Activated T-helper 1 cell treated with anti-CD3 and anti-CD28 coated beads, Interleukin-12 subunit alpha, Interleukin-12 subunit beta, Interleukin-2, Interleukin-4 antibody, amounts not matched to agents 30 ng/mL and 10 ng/mL and 1 ng/mL, durations not matched to agents 14 hours and 24 hours and 36 hours (primary cell): ENCODE data around the gene EMID1. TPM values are rescaled to one million over a fixed set of nuclear protein-coding genes. Genes with fewer than 3 reads are reported as not detected.

ENCODE experiments used
- DNase-seq: peaks from one replicate; pipeline ENCODE4 v3.0.0; 2021; ENCODE audit warnings: low spot score
- H3K27ac Mint-ChIP-seq: one replicate; pipeline ENCODE4 v1.8.0; 2021; ENCODE audit warnings: mild to moderate bottlenecking, mixed read lengths
- H3K27me3 Mint-ChIP-seq: one replicate; pipeline ENCODE4 v1.8.0; 2022; ENCODE audit warnings: mild to moderate bottlenecking, moderate library complexity, mixed read lengths; ENCODE audit not compliant: insufficient read depth
- H3K36me3 Mint-ChIP-seq: one replicate; pipeline ENCODE4 v1.8.0; 2021; ENCODE audit warnings: low read depth, mixed read lengths
- H3K4me1 Mint-ChIP-seq: one replicate; pipeline ENCODE4 v1.8.0; 2021; ENCODE audit warnings: low read depth, mixed read lengths
- H3K4me3 Mint-ChIP-seq: one replicate; pipeline ENCODE4 v1.8.0; 2021; ENCODE audit warnings: mild to moderate bottlenecking, moderate library complexity, mixed read lengths
- H3K9me3 Mint-ChIP-seq: one replicate; pipeline ENCODE4 v1.8.0; 2021; ENCODE audit warnings: mixed read lengths
- intact Hi-C: fragments of 100-400 bp; cut with micrococcal nuclease; formaldehyde crosslinking; loops from one replicate; pipeline ENCODE4 v1.15.1; 2024
- total RNA-seq: library from RNA; stranded (reverse); gene quantifications from 2 replicates; pipeline ENCODE4 v1.2.3, GENCODE V29; 2022

EMID1 gene
- total RNA-seq, 1 donor from 2014 or later: not detected

DNA sequence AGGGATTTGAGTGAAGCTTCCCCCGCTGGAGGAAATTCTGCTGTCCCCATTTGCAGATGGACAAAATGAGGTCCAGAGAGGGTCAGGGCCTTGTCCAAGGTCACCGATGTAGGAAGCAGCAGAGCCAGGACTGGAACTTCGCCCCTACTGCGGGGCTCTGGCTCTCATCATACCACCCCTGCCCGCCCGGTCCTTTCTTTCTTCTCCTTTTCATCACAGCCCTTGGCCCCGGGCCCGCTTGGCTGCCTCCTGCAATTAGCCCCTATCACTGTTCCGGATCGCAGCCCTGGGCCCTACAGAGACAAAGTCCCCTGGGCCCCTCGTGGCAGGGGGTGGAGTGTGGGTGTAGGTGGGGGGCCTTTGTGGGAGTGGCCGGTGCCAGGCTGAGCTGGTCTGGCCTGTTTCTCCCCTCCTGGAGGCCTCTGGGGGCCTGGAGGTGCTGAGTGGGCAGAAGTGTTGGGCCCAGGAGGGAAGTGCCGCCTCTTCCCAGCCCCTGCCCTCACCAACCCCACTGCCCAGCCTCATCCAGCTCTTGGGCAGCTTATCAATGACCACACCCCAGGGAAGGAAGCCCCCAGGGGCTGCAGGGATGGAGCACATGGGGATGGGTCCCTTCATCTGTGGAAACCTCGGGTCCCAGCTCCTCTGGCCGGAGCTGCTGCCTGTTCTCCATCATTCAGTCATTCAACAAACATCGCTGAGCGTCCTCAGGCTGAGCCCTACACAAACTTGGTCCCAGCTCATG, 3.4 kb downstream of the EMID1 start:
- no peaks in the 10 kb centered on the region for H3K4me1 Mint-ChIP-seq
- H3K9me3 Mint-ChIP-seq: no peaks in the 10 kb centered on the region
- intact Hi-C loops: no loop called here
- no peak overlapping the region for H3K27ac Mint-ChIP-seq
- no peak for DNase-seq
- H3K27me3 Mint-ChIP-seq: peaks cover 45% of the 10 kb centered on the region
- no peak overlapping the region for H3K4me3 Mint-ChIP-seq
- H3K36me3 Mint-ChIP-seq: no peaks in the 10 kb centered on the region

DNA sequence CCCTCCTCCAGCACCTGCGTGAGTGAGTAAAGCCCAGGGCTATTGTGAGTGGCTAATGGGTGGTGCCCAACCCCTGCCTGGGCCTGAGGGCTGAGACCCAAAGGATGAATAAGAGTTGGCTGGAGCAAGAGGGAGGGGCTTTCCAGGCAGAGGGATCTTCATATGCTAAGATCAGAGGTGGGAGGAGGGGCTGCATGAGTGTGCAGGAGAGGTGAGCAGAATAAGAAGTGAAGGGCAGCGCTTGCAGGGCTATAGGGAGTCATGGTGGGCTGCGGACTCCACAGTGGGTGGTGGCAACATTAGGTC, 3.9 kb downstream of the EMID1 start:
- Mint-ChIP-seq H3K4me3 (no peak overlapping the region), H3K4me1 (no peaks in the 10 kb centered on the region), H3K36me3 (no peaks in the 10 kb centered on the region), H3K27ac (no peak overlapping the region), H3K9me3 (no peaks in the 10 kb centered on the region), H3K27me3 (peaks cover 42% of the 10 kb centered on the region)
- DNase-seq: no peak
- intact Hi-C loops: no loop called here

DNA sequence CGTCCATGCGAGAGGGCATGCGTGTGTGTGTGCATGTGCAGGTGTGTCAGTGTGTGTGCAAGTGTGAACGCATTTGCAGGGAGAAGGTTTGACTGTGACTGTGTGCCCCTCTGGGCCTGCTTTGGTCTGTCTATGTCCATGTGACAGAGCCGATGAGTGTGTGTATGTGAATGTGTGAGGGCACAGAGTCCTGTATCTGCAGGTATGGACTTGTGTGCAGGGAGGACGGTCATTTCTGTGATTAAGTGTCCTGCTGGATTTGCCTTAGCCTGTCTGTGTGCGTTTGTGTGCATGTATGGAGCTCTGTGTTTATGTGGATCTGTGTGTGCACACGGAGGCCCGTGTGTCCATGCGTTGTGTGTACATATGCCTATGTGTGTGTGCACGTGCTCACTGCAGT, 5.4 kb downstream of the EMID1 start:
- intact Hi-C loops: no loop called here
- Mint-ChIP-seq H3K4me1 (no peaks in the 10 kb centered on the region), H3K27me3 (peaks cover 36% of the 10 kb centered on the region)

DNA sequence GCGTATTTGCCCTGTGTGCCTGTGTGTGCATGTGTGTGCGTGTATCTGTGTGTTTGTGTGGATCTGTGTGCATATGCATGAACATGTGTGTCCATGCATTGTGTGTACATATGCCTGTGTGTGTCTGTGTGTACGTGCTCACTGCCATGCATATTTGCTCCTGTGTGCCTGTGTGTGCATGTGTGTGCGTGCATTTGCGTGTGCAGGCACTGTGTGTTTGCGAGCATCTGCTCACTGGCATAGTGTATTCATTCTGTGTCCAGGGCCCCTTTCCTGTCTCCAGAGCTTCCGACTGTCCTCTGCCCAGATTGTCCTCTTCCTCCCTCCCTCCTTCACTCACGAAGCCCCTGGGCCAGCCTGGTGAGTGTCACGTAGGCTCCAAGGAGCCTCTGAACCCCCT, 5.8 kb downstream of the EMID1 start:
- intact Hi-C loops: no loop called here
- H3K9me3 Mint-ChIP-seq: no peaks in the 10 kb centered on the region
- H3K4me1 Mint-ChIP-seq: no peaks in the 10 kb centered on the region
- H3K27ac Mint-ChIP-seq: no peak overlapping the region
- peaks cover 33% of the 10 kb centered on the region for H3K27me3 Mint-ChIP-seq
- no peak for DNase-seq
- H3K36me3 Mint-ChIP-seq: no peaks in the 10 kb centered on the region
- H3K4me3 Mint-ChIP-seq: no peak overlapping the region

More for the DNA sequence above, 5.4 kb downstream of the EMID1 start:
- no peak for DNase-seq
- H3K27ac Mint-ChIP-seq: no peak overlapping the region
- no peaks in the 10 kb centered on the region for H3K36me3 Mint-ChIP-seq
- no peak overlapping the region for H3K4me3 Mint-ChIP-seq
- no peaks in the 10 kb centered on the region for H3K9me3 Mint-ChIP-seq

DNA sequence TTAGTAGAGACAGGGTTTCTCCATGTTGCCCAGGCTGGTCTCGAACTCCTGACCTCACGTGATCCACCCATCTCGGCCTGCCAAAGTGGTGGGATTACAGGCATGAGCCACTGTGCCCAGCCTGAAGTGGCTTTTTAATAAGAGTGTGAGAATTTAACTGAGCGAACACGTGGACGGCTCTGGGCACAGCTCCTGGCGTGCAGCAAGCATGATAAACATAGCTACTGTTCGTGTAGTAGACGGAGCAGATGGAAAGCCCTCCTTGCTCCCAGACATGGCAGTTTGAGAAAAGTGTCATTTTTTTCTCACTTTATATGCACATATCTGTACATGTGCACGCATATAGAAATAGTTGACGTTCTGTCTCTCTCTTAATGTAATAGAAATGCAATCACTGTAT, 7.0 kb downstream of the EMID1 start:
- H3K27me3 Mint-ChIP-seq: peaks cover 20% of the 10 kb centered on the region
- no peak for DNase-seq
- intact Hi-C loops: no loop called here
- H3K4me1 Mint-ChIP-seq: no peaks in the 10 kb centered on the region
- no peak overlapping the region for H3K4me3 Mint-ChIP-seq
- H3K36me3 Mint-ChIP-seq: no peaks in the 10 kb centered on the region
- H3K9me3 Mint-ChIP-seq: no peaks in the 10 kb centered on the region
- H3K27ac Mint-ChIP-seq: no peak overlapping the region

DNA sequence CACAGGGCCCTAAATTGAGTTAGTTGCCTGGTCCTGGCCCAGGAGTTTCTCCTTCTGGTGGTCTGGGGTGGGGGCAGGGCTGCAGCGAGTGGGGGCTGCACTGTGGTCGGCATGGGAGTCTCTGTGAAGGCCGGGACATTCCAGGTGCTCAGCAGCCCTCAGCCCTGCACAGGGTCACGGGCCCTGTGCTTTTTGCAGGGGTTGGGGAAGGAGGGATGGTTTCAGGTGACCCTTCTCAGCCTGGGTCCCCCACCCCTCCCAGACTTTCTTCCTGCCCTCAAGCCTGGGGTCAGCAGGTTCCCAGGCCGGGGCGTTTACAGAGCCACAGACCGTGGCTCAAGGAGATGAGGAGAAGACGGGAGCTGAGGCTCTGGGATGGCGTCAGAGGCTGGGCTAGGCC, 7.8 kb downstream of the EMID1 start:
- H3K4me1 Mint-ChIP-seq: no peaks in the 10 kb centered on the region
- intact Hi-C loops: no loop called here
- H3K9me3 Mint-ChIP-seq: no peaks in the 10 kb centered on the region
- no peaks in the 10 kb centered on the region for H3K36me3 Mint-ChIP-seq
- no peak for DNase-seq
- H3K4me3 Mint-ChIP-seq: no peak overlapping the region
- H3K27ac Mint-ChIP-seq: no peak overlapping the region
- peaks cover 17% of the 10 kb centered on the region for H3K27me3 Mint-ChIP-seq

DNA sequence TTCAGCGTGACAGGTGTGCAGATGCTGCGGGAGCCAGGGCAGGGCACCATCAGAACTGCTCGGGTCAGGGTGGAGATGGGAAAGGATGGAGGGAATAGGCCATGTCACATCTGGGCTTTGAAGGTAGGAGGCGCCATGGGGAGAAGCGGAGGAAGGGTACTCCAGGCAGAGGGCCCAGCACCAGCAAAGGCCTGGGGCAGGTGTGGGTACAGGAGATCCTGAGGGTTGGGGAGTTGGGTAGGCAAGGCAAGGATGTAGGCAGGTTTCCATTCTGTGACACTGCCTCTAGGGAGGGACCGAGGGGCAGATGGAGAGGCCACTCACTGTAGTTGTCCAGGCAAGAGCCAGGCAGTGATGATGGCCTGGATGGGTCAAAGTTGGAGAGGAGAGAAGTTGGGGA, 8.5 kb downstream of the EMID1 start:
- no peak for DNase-seq
- H3K4me3 Mint-ChIP-seq: no peak overlapping the region
- intact Hi-C loops: no loop called here
- H3K4me1 Mint-ChIP-seq: no peaks in the 10 kb centered on the region
- H3K36me3 Mint-ChIP-seq: no peaks in the 10 kb centered on the region
- H3K9me3 Mint-ChIP-seq: no peaks in the 10 kb centered on the region
- H3K27ac Mint-ChIP-seq: no peak overlapping the region
- peaks cover 14% of the 10 kb centered on the region for H3K27me3 Mint-ChIP-seq

DNA sequence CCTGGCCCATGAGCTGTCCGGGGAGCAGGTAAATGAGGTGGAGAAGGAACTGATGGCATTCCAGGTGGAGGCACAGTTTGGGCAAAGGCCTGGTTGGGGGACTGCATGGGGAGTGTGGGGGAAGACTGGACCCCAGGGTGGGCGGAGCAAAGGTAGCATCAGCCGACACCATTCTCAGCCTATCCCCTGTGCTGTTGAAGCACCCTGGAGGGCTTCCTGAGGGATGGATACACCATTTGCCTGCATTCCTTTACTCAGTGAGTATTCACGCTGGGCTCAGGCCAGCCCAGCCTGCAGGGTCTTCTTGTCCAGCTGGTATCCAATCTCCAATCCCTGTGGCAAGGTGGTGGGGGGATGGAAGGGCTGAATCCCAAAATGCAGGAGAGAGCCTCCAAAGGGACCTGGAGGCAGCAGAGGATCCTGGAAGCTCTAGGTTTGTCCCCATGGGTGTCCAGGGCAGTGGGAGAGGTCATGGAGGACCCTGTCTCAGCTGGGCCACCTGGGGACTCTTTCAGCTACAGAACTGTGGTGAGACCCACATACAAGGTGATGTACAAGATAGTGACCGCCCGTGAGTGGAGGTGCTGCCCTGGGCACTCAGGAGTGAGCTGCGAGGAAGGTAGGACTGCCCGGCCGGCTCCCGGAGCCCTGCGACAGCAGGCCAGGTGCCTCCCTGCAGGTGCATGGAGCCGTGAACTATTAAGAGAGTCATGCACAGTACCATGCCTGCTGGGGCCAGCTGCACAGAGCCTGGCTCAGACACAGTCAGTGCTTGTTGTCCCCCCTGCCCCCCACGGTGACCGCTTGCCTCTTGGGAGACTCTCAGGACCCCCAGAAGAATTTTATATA, 9.5 kb downstream of the EMID1 start:
- intact Hi-C loops: no loop called here
- DNase-seq: no peak
- H3K27ac Mint-ChIP-seq: no peak overlapping the region
- no peaks in the 10 kb centered on the region for H3K9me3 Mint-ChIP-seq
- no peaks in the 10 kb centered on the region for H3K4me1 Mint-ChIP-seq
- H3K4me3 Mint-ChIP-seq: no peak overlapping the region
- H3K27me3 Mint-ChIP-seq: peaks cover 11% of the 10 kb centered on the region
- H3K36me3 Mint-ChIP-seq: no peaks in the 10 kb centered on the region

DNA sequence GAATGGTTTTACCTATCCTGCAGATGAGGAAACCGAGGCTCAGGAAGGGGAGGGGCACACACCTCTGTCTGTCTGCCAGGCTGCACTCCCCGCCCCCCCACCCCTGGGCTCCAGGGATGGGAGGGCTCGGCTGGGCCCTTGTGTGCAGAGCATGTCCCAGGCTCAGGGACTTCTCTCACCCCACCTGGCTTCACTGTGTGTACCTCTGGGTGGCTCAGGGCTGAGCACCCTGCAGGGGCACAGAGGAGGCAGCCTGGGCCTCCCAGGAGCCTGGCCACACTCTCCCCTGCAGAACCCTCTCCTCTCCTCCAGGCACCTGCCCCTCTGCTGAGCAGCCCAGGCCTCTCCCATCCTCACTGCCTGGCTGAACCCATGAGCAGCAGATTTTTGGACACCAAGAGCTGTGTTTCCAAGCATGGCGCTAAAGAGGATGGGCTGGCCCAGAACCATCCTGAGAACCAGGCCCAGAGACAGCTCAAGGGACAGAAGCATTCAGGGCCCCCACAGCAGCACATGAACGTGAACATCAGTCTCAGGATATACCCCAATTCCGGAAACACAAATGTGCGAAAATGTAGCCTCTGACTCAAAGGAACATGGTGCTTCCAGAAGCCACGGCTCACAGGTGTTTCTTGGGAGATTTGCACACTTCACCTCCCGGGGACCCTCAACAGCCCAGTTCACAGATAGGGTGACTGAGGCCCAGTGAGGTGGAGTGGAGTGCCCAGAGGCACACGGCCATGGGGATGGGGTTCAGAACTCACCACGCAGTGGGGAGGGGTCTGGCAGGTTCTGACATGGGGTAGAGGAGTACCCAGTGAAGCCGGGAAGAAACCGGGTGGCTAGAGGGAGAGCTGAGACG, 10.5 kb downstream of the EMID1 start:
- Mint-ChIP-seq H3K9me3 (no peaks in the 10 kb centered on the region), H3K27me3 (peaks cover 11% of the 10 kb centered on the region), H3K27ac (no peak overlapping the region), H3K4me1 (no peaks in the 10 kb centered on the region), H3K4me3 (no peak overlapping the region), H3K36me3 (no peaks in the 10 kb centered on the region)
- intact Hi-C loops: no loop called here
- DNase-seq: no peak

DNA sequence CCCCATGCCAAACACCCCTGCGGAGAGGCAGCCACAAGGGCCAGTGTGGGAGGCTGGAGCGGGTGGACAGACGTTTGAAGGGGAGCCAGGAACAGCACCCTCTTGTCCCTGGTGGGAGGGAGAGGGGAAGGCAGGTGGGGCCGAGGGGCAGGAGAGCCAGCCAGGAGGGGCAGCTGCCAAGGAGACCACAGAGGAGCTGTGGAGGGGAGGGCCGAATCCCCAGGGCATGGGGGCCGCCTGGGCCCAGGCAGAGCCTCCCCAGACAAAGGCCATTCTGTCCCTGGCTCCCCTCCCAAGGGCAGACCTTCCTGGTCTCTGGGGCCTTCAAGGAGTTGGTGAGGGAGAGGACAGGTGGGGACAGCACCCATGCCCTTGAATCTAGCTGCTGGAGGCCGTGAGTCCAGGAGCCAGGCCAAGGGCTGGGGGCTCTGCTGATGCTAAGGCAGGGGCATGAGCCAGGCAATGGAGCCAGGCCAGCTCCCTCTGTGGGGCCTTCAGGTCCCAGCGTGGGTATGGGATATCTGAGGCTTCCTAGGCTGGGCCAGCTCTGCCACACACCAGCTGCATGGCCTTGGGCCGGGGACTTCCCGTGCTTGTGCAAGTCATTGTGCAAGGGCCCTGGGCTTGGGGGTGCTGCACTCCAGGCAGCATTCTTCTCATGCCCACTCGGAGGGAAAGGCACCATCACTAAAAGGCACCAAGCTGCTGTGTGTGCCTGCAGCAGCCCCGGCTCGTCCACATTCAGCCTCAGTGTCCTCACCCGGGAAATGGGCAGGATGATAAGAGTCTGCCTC, 11.4 kb downstream of the EMID1 start:
- no peaks in the 10 kb centered on the region for H3K36me3 Mint-ChIP-seq
- peaks cover 11% of the 10 kb centered on the region for H3K27me3 Mint-ChIP-seq
- H3K4me1 Mint-ChIP-seq: no peaks in the 10 kb centered on the region
- H3K4me3 Mint-ChIP-seq: no peak overlapping the region
- H3K27ac Mint-ChIP-seq: no peak overlapping the region
- no peak for DNase-seq
- no peaks in the 10 kb centered on the region for H3K9me3 Mint-ChIP-seq
- intact Hi-C loops: no loop called here

DNA sequence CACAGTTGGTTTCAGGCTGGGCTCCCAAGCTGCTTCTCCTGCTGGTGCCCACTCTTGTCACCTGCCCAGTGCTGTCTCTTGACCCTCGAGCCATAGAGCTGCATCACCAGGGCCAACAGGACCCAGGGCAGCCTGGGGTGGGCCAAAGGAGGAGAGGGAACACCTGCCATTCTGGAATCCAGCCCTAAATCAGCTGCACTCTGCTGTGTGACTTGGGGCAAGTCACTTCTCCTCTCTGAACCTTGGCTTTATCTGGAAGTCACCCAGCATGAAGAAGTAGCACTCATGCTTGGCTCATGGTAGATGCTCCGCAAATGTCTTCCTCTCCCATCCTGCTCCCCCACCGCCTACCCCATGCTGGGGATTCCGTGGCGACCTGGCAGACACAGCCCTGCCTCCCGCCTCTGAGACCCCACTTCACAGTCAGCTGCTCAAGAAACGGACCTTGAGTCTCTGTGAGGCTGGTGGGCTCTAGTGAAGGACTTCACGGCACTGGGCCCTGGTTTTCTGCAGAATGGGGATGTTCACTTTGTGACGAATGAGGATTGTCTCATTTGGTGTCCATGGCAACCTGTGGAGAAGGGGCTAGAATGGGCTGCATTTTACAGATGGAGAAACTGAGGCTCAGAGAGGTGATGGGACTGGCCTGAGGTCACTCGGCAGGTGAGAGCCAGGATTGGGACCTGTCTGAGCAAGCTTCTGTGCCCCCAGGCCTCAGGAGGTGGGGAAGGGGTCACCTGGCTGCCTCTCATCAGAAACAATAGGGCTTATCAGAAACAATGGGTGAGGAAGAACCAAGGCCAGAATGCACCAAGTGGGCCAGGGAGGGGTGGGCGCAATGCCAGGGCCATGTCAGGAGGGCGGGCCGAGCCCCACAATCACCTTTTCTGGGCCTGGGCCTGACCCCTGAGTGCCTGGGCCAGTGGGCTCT, 12.4 kb downstream of the EMID1 start:
- Mint-ChIP-seq H3K4me1 (no peaks in the 10 kb centered on the region), H3K9me3 (no peaks in the 10 kb centered on the region), H3K27me3 (peaks cover 5% of the 10 kb centered on the region), H3K4me3 (no peak overlapping the region), H3K36me3 (no peaks in the 10 kb centered on the region), H3K27ac (no peak overlapping the region)
- no peak for DNase-seq
- intact Hi-C loops: no loop called here
